Calu3 (cell line): ENCODE data around the gene EXOC6B. TPM values are rescaled to one million over a fixed set of nuclear protein-coding genes. Genes with fewer than 3 reads are reported as not detected.

ENCODE experiments used
- BruUV-seq: library from RNA; stranded (reverse); fragments of 400-500 nt; replicated peaks from 2 replicates; lab custom pipeline; 2021; lab: Mats Ljungman, UMichigan
- CTCF ChIA-PET: fragments of 300-600 bp; sonication (Branson Sonifier 250); formaldehyde crosslinking; loops from one replicate; lab custom pipeline; 2022; ENCODE audit warnings: antibody characterized with exemption; lab: Charles Lee
- DNase-seq: peaks from one replicate; pipeline ENCODE4 v3.0.0; 2022
- H3K27ac Mint-ChIP-seq: one replicate; pipeline ENCODE4 v1.8.0; 2022; ENCODE audit warnings: mixed read lengths; ENCODE audit not compliant: unreplicated experiment
- H3K27me3 Mint-ChIP-seq: one replicate; pipeline ENCODE4 v1.8.0; 2022; ENCODE audit warnings: mixed read lengths; ENCODE audit not compliant: unreplicated experiment
- H3K36me3 Mint-ChIP-seq: one replicate; pipeline ENCODE4 v1.8.0; 2022; ENCODE audit warnings: mild to moderate bottlenecking, moderate library complexity, mixed read lengths; ENCODE audit not compliant: insufficient read depth, unreplicated experiment
- H3K4me1 Mint-ChIP-seq: one replicate; pipeline ENCODE4 v1.8.0; 2022; ENCODE audit warnings: mild to moderate bottlenecking, low read depth, mixed read lengths; ENCODE audit not compliant: unreplicated experiment
- H3K4me3 Mint-ChIP-seq: one replicate; pipeline ENCODE4 v1.8.0; 2022; ENCODE audit warnings: mild to moderate bottlenecking, low read depth, moderate library complexity, mixed read lengths; ENCODE audit not compliant: unreplicated experiment
- H3K9me3 Mint-ChIP-seq: one replicate; pipeline ENCODE4 v1.8.0; 2022; ENCODE audit warnings: low read depth, mixed read lengths; ENCODE audit not compliant: unreplicated experiment
- CTCF ChIP-seq: fragments of 200-600 bp; IDR thresholded peaks from one replicate; pipeline ENCODE4 v1.8.0; 2022; ENCODE audit warnings: antibody characterized with exemption; ENCODE audit not compliant: unreplicated experiment
- intact Hi-C: fragments of 100-400 bp; cut with micrococcal nuclease; formaldehyde crosslinking; loops from one replicate; pipeline ENCODE4 v1.10.0; 2022; ENCODE audit not compliant: unreplicated experiment
- total RNA-seq: library from RNA; stranded (reverse); gene quantifications from 2 replicates; pipeline ENCODE4 v1.2.3, GENCODE V29; 2022

Gene EXOC6B
- total RNA-seq, 1 experiment from 2014 or later: 26.6 TPM

GRCh38 chr2:72414137-72414760, 411.6 kb downstream of the EXOC6B start:
- Mint-ChIP-seq H3K36me3 (no peaks in the 10 kb centered on the region), H3K4me1 (no peaks in the 10 kb centered on the region), H3K27ac (no peak overlapping the region), H3K27me3 (no peaks in the 10 kb centered on the region), H3K4me3 (no peak overlapping the region), H3K9me3 (peaks cover 2% of the 10 kb centered on the region)
- CTCF ChIA-PET: no interaction called here
- no peak for DNase-seq
- intact Hi-C loops: no loop called here
- no peak for TF ChIP-seq CTCF
- no TSS peak for BruUV-seq

- no peaks in the 10 kb centered on the region for H3K4me1 Mint-ChIP-seq
- no TSS peak for BruUV-seq
- intact Hi-C loops: no loop called here
- H3K27me3 Mint-ChIP-seq: no peaks in the 10 kb centered on the region
- H3K36me3 Mint-ChIP-seq: no peaks in the 10 kb centered on the region
- DNase-seq: no peak
- peaks cover 2% of the 10 kb centered on the region for H3K9me3 Mint-ChIP-seq
- TF ChIP-seq CTCF: no peak
- no peak overlapping the region for H3K27ac Mint-ChIP-seq
- no peak overlapping the region for H3K4me3 Mint-ChIP-seq
- CTCF ChIA-PET: no interaction called here
Observed at GRCh38 chr2:72413716-72414115, 412.1 kb downstream of the EXOC6B start.

- H3K4me3 Mint-ChIP-seq: no peak overlapping the region
- CTCF ChIA-PET: no interaction called here
- H3K27ac Mint-ChIP-seq: no peak overlapping the region
- peaks cover 2% of the 10 kb centered on the region for H3K9me3 Mint-ChIP-seq
- intact Hi-C loops: no loop called here
- no peaks in the 10 kb centered on the region for H3K4me1 Mint-ChIP-seq
- H3K36me3 Mint-ChIP-seq: no peaks in the 10 kb centered on the region
- BruUV-seq: no TSS peak
- no peak for DNase-seq
- H3K27me3 Mint-ChIP-seq: no peaks in the 10 kb centered on the region
- no peak for TF ChIP-seq CTCF
Observed at GRCh38 chr2:72412214-72412613, 413.6 kb downstream of the EXOC6B start.

- no TSS peak for BruUV-seq
- H3K4me1 Mint-ChIP-seq: peaks cover 7% of the 10 kb centered on the region
- H3K36me3 Mint-ChIP-seq: no peaks in the 10 kb centered on the region
- peaks cover 10% of the 10 kb centered on the region for H3K9me3 Mint-ChIP-seq
- DNase-seq: no peak
- H3K4me3 Mint-ChIP-seq: no peak overlapping the region
- H3K27me3 Mint-ChIP-seq: no peaks in the 10 kb centered on the region
- CTCF ChIA-PET: no interaction called here
- no peak for TF ChIP-seq CTCF
- no peak overlapping the region for H3K27ac Mint-ChIP-seq
- intact Hi-C loops: no loop called here
Observed at GRCh38 chr2:72399879-72400278, 426.0 kb downstream of the EXOC6B start.
